NCI-H128 (cell line): ENCODE data around the gene KRTAP3-3.
"Not testable (repeated sequence)": the region's sequence is repeated elsewhere in the genome, so short reads cannot be mapped to it uniquely, and the experiment has no call there.

Experiments used
- DNase-seq: peaks from one replicate; lab custom pipeline; 2025; ENCODE audit not compliant: unreplicated experiment; lab: John Stamatoyannopoulos, UW

Gene KRTAP3-3

GRCh38 chr17:41008811-41009210, 14.8 kb upstream of the KRTAP3-3 start, which contains the start of gene KRTAP3-1:
Gene KRTAP3-1 (minus strand): TSS chr17:41009128. CDS start chr17:41009074, 54 bp downstream.
- DNase-seq = peak; percentile 3

- no peak for DNase-seq
These were observed 10.4 kb upstream of the KRTAP3-3 start for GRCh38 chr17:41004397-41004796.

DNA sequence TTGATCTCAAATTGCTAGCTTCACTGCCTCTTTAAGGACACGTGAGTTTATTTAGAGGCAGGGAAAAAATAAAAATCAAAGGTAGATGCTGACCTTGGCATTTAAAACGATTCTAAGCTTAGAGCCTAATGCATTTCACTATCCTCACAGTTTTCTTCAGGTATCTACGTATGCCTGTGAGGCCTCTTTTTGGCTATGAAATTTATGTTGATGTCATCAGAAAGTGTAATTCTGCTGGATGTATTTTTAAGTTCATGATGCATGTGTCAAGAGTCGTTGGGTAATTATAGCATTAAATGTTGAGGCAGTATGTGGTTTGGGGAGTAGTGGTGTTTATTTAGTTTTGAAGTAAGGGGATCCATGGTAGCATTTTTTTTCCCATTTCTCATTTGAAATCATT, 10.0 kb upstream of the KRTAP3-3 start:
- DNase-seq = no peak

DNA sequence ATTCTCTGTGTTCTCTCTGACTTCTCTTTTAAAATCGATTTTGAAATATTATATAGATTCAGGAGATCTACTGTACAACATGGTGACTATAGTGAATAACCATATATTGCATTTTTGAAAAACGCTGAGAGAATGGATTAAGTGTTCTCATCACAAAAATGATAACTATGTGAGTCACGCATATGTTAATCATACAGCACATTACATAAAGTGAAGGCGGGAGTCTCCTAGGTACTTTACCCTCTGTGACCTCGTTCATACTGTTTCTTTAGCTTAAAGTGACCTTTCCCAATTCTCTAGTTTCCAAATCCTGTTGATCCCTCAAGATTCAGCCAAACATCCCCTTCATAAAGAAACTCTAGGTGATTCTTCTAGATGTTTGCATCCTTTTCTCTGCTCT, 8.8 kb upstream of the KRTAP3-3 start:
- DNase-seq = no peak

GRCh38 chr17:41001795-41002194, 7.8 kb upstream of the KRTAP3-3 start:
- DNase-seq = no peak

DNA sequence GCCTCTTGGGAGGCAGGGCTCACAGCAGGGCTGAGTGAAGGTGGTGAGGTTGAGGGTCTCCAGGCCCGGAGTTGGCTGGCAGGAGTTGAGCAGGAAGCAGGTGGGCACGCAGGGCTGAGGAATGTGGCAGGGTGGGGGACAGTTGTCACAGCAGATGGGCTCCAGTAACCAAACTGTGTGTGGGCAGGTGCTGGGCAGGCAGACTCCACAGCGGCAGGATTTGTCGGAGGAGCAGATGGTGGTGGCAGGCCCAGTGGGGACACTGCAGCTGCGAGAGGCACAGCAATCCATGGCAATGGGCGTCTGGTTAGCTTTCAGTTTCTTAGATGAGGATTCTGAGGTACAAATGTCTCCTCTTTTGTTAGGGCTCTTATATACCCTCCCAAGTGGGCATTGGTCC, 5.6 kb upstream of the KRTAP3-3 start, which contains the start of gene KRTAP3-2:
Gene KRTAP3-2 (minus strand): TSS at position 344 of the 400 bp plus-strand sequence. CDS start 53 bp downstream, at position 291.
- not testable (repeated sequence) for DNase-seq

DNA sequence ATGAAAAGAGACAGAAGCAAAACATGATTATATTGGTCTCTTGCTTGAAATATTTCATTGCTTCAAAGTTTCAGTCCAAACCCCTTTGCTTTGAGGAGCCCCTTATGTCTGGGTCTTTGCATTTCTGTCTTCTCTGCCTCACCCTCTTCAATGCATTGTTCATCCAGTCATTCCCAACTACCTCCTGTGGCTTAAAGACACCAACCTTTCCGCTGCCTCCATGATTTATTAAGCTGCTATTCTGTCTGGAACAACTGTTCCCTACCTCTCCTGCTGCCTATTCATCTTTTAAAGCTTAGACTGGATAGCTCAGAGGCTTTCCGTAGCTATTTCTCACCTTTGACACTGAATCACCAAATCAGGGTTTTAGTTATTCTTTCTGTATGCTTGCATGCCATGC, 3.4 kb upstream of the KRTAP3-3 start:
- DNase-seq = no peak

- no peak for DNase-seq
These were observed 2.9 kb upstream of the KRTAP3-3 start for GRCh38 chr17:40996829-40997228.

DNA sequence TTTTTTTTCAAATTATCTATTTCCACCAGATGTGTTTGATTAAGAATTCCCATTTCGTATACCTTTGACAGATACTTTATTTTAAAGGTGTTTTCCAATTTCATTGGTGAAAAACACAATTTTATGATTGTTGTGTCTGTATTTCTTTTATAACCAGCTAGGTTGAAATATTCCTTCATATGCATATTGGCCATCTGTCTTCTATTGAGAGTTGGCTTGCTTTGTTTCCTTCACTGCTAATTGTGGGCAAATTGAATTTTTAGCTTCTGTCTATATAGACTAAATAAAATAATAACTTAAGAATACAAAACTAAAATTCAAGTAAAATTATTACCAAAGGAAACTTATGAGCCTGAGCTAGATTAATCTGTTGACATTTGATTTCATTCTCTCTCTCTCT, 1.2 kb upstream of the KRTAP3-3 start:
- DNase-seq = no peak

GRCh38 chr17:40993084-40993483, 880 bp downstream of the KRTAP3-3 start:
- DNase-seq = no peak

GRCh38 chr17:40992666-40993065, 1.3 kb downstream of the KRTAP3-3 start:
- no peak for DNase-seq

- DNase-seq = no peak
These were observed 7.0 kb downstream of the KRTAP3-3 start for GRCh38 chr17:40986920-40987319.

DNA sequence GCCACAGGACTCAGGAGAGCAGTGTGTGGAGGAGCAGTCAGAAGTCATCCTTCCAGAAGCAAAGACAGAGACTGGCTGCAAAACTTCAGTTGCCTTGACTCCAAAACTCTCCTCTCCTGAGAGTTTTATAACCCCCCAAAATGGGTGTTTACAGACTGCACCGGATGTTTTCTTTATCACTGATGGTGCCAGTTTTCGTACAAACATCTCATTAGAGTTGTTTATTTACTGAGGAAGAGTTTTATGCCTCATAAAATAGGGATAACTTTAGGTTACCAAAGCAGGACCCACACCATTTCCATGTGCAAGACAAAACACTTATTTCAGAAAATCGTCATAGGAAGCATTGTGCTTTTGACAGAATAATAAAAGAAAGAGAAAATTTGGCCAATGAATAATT, 9.7 kb downstream of the KRTAP3-3 start, which contains the start of gene KRT40:
Gene KRT40 (minus strand): TSS at position 101 of the 400 bp plus-strand sequence. CDS start 53 bp downstream, at position 48.
- DNase-seq = no peak

DNA sequence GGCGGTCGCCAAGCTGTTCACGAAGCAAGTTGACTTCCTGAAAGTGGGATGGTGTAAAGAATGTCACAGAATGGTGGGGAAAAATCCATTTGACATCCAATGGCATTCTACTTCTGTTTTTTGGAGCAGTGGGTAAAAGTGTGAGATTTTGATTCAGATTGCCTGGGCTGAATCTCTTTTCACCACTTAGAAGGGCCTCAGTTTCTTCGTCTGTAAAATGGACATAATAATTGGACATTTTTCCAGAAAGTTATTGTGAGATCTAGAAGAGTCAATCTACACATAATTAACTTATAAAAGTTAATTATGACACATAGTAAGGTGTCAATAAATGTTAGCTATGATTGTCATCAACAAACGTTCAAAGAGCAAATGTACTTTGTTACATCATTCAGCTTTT, 12.8 kb downstream of the KRTAP3-3 start:
- no peak for DNase-seq

GRCh38 chr17:40980596-40980995, 13.4 kb downstream of the KRTAP3-3 start:
- no peak for DNase-seq

DNA sequence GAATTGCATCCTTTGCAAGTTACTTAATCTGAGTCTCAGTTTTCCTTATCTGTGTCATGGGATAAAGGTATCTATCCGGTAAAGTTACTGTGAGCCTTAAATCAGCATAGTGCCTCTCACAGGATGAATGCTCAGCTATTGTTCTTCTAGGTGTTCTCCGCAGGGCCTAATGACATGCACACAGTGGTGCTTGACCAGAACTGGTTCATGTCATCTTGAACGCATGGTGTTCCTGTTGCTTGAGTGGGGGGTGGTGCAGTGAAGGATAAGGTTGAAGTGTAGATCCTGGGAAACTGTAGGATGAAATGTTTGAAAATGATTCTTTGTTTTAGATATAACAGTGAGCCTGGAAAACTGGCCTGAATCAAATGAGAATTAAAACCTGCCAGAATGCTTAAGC, 13.8 kb downstream of the KRTAP3-3 start:
- DNase-seq = no peak

DNA sequence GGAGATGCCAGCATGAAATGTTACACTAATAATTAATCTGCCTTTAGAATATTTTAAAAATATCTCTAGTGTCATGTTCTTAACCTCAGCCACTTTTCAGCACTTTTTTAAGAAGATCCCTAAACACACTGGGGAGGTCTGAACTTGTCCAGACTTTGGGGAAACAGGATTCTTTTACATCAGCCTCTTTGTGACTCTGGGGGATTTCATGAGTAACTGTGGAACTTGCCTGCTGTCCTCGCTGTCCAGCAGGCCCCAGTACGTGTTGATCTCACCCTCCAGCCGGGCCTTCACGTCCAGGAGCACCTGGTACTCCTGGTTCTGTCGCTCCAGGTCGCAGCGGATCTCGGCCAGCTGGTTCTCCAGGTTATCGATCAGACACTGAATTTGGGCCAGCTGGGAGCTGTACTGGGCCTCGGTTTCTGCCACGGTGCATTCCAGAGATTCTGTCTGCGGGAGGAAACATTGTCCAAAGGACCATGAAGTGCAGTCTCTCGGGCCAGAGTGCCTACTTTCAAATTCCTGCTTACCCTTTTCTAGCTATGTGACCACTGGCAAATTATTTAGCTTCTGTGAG, 15.3 kb downstream of the KRTAP3-3 start:
- no peak for DNase-seq

- DNase-seq = no peak
These were observed 18.4 kb downstream of the KRTAP3-3 start for GRCh38 chr17:40975516-40975915.

- DNase-seq = no peak
These were observed 19.6 kb downstream of the KRTAP3-3 start for GRCh38 chr17:40974366-40974765.

DNA sequence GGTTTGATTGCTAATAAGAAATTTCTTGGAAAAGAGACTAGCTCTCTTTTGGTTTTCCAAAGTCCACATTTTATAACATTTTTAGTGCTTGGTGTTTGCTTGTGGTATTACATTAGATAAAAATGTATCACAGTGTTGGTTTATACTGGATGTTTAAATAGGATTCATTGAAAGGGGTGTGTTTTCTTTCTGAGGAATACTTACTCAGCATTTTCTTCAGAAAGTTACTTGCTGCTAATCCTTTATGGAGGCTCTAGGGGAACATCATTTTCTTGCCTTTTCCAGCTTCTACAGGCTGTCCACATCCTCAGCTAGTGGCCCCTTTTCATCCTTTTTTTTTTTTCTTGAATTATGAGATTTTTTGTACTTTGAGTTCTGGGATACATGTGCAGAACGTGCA, 26.4 kb downstream of the KRTAP3-3 start:
- no peak for DNase-seq

DNA sequence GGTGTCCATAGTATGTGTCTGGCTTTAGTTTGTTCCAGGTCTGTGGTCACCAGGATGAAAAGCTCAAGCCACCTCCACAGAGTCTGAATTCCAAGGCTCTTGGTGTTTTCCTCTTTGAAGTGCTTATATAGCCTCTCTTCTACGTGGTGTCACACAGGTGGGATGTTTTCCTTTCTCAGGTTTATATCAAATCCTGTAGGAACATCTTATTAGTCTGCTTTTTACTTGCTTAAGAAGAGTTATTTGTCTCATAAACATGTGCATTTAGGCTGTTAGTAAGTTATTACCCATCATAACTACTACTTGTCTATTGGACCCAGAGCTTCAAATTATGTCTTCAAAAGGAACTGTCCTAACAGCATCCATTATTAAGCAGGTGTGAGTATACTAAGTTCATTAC, 27.1 kb downstream of the KRTAP3-3 start, which contains the start of gene KRT39:
Gene KRT39 (minus strand): TSS at position 101 of the 400 bp plus-strand sequence. CDS start 92 bp downstream, at position 9.
- no peak for DNase-seq

DNA sequence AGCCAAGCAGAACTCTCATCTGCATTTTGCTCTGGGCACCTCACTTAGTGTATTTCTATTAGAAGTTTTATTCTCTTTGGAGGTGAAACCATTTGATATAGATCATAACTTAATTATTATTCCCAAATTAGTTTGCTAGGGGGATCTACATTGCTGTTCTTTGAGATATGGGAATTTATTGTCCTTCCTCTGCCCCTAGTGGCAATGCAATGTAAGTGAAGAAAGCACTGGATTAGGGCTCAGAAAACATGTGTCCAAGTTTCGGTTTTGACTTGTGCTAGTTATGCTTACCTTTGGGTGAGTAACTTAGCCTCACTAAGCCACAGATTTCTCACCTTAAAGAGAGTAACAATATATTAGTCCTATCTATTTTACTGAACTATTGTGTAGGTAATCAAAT, 30.1 kb downstream of the KRTAP3-3 start:
- DNase-seq = no peak

DNA sequence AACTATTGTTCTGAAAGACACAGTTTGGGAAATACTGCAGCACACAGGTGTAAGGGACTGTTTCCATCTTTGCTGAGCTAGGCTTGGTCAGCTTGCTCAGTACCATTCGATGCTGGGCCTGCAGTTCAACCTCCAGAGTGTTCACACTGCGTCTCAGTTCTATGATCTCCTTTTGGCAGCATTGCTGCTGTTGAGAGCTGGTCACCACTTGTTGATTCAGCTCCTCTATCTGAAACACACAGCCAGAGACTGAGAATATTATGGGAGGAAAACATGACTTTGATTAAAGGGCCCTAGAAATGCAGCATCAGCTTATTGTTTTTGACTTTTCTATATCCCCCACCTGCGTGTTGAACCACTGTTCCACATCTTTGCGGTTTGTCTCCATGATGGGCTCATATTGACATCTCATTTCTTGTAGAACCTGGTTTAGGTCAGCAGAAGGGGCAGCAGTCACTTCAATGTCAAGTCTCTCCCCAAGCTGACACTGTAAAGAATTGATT, 31.9 kb downstream of the KRTAP3-3 start:
- DNase-seq = no peak
